ENCODE measurements around the gene LRRC23.

The LRRC23 gene

DNA sequence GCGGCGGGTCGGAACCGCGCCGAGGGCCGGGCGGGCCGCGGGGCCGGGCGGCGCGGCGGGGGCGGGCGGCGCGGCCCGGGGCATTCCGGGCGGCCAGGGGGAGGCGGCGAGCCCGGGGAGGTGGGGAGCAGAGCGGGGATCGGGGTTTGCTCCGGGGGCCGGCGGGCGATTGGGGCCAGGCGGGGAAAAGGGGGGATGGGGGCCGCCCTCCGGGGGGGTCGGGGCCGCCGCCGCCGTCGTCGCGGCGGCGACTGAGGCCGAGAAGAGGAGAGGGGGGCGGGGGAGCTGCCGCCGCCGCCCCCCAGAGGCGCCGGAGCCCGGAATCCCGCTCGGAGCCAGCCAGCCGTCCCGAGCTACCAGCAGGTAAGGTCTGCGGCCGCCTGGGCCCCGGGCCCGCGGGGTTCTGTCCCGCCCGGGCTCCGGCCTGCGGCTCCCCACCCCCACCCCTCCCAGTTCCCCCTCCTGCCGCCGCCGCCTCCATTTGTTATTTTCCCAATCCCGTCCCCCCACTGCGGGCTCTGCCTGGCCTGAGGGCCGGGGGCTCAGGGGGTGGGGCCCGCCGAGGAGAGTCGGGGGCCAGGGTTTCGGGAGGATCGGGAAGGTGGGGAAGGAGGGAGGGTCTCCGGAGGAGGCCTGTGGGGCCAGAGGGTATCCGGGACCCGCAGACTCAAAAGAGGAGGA is 23.5 kb downstream of the LRRC23 start:
- no peak for DNase-seq

DNA sequence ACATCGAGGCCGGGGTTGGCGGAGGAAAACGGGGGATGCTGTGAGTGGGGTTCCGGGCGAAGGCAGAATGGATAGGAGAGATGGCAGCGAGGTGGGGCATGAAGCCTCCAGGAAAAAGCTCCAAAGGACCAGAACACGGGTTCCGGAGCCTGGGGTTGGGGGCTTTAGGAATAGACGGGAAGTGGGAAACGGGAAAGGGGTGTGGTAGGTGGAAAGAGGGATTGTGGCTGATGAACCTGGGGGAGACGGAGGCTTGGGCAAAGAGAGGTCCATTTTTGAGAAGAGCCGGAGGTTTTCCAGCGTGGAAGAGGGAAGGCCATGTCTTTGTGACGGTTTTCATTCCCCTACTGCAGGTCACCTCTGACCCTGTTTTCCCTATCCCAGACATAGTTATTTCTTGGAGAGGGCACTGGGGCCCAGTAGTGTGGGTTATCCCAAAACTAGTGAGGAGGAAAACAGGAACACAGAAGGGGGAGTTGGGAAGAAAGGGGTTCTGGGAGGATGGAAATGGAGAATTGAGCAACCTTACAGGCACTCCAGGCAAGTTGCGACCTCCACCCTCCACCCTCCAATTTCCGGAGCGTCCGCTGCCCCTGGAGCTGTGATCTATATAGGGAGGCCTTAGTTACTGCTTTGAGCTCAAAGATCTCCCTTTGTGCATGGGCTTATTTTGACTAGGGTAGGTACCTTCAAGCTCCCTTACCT is 24.2 kb downstream of the LRRC23 start:
- DNase-seq: peak; percentile 23

DNA sequence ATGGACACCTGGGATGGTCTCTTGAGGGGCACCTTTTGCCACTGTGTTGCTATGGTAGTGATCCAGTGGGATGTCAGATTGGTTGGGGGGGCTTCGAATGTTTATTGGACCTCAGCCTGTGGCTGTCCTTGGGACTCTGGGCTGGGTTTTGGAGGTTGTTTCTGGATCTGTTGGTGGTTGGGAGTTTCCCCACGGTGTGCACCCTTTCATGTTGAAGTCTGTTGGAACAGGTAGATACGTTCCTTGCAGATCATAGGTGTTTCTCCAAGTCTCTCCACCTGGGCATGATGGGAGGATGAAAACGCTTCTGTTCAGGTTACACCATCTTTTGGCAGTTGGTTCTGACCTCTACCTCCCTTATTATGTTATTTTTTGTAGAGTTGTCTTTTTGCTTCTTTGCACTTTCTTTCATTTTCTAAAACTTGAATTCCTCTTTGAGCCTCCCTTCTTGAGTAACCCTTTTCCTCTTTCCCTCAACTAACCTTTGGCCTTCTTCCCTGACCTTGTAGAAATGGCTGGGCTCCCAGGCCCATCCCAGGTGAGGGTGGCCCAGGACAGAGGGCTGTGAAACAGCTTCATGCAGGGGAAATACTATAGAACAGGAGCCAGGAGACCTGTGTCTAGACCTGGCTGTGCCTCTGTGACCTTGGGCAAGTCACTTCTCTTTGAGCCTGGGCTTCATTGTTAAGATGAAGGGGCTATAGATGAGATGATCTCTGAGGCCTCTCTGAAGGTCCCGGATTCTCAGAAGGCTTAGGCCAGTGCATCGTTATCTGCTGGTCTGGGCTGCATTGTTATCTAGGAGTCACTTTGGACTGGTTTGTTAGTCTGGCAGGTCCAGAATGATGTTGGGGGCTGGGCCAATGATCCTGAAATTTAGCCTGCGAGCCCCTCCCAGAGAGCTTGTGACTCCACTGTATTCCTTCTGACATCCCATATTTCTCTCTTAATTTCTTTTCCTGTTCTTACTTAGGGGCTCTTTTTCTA is 25.1 kb downstream of the LRRC23 start:
- no peak for DNase-seq

DNA sequence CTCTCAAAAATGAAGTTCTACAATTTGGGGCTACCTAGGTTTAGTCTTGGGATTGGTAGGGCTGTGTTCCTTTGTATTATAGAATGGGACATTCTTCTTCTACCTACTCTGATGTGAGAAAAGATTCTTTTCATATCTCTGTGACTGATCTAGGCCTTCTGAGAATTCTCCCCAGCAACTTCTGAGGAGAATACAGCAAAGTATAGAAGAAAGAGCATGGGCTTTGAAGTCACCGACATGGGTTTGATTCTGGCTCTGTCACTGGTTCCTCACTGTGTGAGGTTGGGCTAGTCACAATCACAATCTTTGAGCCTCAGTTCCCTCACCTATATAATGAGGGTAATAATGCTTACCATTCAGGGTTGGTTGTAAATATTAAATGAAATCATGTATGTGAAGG is 28.1 kb downstream of the LRRC23 start:
- DNase-seq: no peak

DNA sequence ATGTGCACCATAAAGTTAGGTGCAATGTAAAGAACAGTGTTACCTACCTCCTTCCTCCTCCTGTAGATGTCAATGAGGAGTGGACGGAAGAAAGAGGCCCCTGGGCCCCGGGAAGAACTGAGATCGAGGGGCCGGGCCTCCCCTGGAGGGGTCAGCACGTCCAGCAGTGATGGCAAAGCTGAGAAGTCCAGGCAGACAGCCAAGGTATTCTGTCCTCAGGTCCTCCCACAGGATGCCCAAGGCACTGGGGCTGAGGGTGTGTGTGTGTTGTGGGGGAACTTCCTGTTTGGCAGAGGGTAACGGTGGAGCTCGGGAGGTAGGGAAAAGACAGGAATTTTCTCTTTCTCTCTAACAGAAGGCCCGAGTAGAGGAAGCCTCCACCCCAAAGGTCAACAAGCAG is 29.5 kb downstream of the LRRC23 start:
- no peak for DNase-seq

DNA sequence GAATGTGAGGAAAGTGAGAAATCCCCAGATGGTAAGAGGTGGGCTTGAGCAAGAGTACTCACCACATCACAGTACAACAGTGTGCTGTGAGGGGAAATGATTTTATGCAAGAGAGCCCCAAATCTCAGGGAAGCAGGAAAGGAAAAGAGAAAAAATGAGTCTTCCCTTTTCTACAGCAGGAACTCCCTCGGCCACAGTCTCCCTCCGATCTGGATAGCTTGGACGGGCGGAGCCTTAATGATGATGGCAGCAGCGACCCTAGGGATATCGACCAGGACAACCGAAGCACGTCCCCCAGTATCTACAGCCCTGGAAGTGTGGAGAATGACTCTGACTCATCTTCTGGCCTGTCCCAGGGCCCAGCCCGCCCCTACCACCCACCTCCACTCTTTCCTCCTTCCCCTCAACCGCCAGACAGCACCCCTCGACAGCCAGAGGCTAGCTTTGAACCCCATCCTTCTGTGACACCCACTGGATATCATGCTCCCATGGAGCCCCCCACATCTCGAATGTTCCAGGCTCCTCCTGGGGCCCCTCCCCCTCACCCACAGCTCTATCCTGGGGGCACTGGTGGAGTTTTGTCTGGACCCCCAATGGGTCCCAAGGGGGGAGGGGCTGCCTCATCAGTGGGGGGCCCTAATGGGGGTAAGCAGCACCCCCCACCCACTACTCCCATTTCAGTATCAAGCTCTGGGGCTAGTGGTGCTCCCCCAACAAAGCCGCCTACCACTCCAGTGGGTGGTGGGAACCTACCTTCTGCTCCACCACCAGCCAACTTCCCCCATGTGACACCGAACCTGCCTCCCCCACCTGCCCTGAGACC is 31.0 kb downstream of the LRRC23 start:
- no peak for DNase-seq

DNA sequence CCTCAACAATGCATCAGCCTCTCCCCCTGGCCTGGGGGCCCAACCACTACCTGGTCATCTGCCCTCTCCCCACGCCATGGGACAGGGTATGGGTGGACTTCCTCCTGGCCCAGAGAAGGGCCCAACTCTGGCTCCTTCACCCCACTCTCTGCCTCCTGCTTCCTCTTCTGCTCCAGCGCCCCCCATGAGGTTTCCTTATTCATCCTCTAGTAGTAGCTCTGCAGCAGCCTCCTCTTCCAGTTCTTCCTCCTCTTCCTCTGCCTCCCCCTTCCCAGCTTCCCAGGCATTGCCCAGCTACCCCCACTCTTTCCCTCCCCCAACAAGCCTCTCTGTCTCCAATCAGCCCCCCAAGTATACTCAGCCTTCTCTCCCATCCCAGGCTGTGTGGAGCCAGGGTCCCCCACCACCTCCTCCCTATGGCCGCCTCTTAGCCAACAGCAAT is 31.6 kb downstream of the LRRC23 start:
- no peak for DNase-seq

DNA sequence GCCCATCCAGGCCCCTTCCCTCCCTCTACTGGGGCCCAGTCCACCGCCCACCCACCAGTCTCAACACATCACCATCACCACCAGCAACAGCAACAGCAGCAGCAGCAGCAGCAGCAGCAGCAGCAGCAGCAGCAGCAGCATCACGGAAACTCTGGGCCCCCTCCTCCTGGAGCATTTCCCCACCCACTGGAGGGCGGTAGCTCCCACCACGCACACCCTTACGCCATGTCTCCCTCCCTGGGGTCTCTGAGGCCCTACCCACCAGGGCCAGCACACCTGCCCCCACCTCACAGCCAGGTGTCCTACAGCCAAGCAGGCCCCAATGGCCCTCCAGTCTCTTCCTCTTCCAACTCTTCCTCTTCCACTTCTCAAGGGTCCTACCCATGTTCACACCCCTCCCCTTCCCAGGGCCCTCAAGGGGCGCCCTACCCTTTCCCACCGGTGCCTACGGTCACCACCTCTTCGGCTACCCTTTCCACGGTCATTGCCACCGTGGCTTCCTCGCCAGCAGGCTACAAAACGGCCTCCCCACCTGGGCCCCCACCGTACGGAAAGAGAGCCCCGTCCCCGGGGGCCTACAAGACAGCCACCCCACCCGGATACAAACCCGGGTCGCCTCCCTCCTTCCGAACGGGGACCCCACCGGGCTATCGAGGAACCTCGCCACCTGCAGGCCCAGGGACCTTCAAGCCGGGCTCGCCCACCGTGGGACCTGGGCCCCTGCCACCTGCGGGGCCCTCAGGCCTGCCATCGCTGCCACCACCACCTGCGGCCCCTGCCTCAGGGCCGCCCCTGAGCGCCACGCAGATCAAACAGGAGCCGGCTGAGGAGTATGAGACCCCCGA is 32.2 kb downstream of the LRRC23 start:
- DNase-seq: no peak

DNA sequence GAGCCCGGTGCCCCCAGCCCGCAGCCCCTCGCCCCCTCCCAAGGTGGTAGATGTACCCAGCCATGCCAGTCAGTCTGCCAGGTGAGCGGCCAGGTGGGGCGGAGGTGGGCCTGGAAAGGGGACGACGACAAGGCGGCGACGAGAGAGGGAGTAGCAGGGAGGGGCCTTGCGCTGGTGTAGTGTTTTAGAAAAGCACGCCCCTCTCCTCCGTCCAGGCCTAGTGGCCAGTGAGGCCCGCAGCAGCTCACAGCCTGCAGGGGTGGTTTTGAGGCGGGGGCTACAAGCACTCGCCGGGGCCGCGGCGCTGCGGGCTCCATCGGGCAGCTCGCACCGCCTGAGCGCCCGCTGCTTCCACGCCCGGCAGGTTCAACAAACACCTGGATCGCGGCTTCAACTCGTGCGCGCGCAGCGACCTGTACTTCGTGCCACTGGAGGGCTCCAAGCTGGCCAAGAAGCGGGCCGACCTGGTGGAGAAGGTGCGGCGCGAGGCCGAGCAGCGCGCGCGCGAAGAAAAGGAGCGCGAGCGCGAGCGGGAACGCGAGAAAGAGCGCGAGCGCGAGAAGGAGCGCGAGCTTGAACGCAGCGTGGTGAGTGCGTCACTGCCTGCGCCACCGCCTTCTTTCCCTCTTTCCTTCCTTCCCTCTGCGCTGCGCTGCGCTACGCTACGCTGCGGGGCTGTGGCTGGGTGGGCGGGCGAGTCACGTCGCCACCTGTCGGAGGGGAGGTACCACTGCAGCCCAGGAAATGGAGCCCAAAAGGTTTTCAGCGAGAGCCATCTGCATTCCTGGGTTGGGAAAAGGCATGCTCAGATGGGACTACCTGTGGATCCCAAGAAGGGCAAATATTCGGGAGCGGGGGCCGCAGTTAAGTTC is 33.1 kb downstream of the LRRC23 start:
- DNase-seq: peak; percentile 94

DNA sequence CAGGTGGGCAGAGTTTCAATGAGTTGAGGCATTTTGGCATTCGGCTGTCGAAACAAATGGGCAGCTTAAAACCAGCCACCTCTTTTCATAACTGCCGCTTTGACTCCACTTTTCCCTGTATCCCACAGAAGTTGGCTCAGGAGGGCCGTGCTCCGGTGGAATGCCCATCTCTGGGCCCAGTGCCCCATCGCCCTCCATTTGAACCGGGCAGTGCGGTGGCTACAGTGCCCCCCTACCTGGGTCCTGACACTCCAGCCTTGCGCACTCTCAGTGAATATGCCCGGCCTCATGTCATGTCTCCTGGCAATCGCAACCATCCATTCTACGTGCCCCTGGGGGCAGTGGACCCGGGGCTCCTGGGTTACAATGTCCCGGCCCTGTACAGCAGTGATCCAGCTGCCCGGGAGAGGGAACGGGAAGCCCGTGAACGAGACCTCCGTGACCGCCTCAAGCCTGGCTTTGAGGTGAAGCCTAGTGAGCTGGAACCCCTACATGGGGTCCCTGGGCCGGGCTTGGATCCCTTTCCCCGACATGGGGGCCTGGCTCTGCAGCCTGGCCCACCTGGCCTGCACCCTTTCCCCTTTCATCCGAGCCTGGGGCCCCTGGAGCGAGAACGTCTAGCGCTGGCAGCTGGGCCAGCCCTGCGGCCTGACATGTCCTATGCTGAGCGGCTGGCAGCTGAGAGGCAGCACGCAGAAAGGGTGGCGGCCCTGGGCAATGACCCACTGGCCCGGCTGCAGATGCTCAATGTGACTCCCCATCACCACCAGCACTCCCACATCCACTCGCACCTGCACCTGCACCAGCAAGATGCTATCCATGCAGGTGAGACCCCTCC is 34.0 kb downstream of the LRRC23 start:
- no peak for DNase-seq

DNA sequence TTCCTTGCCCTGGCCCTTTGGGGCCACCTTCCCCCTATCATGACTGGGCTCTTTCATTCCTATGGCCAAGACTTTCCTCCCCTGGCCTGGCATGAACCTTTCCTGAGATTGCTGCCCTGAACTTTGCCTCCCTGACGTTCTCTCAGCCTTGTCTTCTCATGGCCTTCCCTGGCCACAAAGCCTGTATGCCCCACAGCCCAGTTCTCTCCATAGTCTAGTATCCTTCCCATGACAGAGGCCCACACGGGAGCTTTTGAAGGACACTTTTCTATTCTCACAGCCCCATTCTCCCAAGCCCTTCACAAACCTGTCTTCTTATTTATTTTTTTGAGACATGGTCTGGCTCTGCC is 34.5 kb downstream of the LRRC23 start:
- DNase-seq: no peak

DNA sequence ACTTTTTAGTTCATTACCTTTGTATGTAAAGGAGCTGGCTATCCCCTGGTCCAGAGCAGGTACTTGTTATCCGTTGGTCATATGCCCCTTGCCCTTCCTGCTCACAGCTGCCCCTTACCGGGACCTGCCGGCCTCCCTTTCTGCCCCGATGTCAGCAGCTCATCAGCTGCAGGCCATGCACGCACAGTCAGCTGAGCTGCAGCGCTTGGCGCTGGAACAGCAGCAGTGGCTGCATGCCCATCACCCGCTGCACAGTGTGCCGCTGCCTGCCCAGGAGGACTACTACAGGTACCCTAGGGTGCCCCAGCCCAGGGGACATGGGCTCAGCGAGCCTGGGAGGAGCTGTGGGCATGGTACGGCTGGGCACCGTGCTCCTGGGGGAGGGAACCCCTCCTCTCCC is 36.6 kb downstream of the LRRC23 start:
- DNase-seq: no peak

DNA sequence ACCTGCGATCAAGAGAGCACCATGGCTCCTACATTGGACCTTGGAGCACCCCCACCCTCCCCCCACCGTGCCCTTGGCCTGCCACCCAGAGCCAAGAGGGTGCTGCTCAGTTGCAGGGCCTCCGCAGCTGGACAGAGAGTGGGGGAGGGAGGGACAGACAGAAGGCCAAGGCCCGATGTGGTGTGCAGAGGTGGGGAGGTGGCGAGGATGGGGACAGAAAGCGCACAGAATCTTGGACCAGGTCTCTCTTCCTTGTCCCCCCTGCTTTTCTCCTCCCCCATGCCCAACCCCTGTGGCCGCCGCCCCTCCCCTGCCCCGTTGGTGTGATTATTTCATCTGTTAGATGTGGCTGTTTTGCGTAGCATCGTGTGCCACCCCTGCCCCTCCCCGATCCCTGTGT is 37.2 kb downstream of the LRRC23 start:
- no peak for DNase-seq

DNA sequence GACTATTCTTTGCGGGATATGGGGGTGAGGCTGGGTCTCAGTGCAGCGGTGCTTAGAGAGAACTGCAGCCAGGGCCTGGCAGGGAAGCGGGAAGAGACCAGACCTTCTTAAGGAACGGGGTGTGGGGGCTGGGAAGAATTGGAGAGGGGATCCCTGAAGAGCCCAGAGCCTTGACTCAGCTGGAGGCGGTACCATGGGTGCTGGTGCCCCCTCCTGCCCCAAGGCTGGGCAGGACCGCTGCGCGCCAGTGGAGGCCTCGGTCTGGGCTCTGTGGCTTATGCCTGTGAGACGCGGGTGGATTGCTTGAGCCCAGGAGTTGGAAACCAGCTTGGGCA is 37.7 kb downstream of the LRRC23 start:
- DNase-seq: no peak

DNA sequence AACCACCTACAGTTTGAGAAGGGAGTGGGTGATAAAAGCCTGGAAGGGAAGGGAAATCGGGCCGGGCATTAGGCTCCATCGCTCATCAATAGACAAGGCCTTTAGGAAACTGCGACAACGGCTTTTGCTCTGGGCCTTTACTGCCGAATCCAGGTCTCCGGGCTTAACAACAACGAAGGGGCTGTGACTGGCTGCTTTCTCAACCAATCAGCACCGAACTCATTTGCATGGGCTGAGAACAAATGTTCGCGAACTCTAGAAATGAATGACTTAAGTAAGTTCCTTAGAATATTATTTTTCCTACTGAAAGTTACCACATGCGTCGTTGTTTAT is 38.7 kb downstream of the LRRC23 start:
- peak; percentile 94 for DNase-seq

DNA sequence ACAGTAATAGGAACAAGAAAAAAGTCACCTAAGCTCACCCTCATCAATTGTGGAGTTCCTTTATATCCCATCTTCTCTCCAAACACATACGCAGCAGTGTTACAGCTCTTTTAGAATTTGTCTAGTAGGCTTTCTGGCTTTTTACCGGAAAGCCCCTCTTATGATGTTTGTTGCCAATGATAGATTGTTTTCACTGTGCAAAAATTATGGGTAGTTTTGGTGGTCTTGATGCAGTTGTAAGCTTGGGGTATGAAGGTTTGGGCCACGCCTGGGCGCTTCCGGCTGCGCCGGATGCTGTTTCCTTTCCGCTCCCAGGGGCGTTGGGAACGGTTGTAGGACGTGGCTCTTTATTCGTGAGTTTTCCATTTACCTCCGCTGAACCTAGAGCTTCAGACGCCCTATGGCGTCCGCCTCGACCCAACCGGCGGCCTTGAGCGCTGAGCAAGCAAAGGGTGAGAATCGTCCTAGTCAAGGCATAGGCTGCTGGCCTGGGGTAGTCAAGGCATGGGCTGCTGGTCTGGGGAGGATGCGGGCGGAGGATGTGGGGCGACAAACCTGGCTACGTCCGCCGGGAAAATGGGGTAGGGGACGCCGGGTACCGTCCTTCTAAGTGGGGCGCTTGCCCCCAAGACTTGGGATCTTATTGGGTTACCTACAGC is 39.2 kb downstream of the LRRC23 start, which contains the start of the genes C12orf57 and RNU7-1:
Gene C12orf57, plus strand, starts transcription at position 301 of the 659 bp plus-strand sequence. Its CDS starts 100 bp downstream, at position 401.
Gene RNU7-1, plus strand, starts transcription at position 95 of the 659 bp plus-strand sequence.
- DNase-seq: peak; percentile 95

DNA sequence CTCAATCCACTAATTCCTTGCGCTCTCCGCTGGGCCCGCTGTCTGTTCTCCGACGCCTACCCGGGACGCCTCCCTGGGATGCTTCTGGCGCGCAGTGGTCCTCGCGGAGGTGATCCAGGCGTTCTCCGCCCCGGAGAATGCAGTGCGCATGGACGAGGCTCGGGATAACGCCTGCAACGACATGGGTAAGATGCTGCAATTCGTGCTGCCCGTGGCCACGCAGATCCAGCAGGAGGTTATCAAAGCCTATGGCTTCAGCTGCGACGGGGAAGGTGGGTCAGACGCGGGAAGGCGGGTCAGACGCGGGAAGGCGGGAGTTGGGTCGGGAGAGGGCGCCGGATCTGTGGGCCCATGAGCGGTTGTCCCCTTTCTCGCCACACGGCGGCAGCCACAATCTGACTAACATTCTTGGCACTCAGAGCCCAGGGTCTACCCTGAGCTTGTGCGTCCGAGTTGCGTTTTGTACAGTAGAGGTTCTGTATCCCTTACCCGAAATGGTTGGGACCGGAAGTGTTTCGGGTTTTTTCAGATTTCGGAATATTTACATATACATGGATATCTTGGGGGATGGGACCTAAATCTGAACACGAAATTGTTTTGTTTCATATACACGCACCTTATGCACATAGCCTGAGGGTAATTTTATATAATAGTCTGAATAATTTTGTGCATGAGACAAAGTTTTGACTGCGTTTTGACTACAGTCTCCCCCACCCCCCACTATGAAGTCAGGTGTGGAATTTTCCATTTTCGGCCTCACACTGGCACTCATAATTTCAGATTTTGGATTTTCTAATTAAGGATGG is 40.0 kb downstream of the LRRC23 start:
- peak; percentile 96 for DNase-seq

DNA sequence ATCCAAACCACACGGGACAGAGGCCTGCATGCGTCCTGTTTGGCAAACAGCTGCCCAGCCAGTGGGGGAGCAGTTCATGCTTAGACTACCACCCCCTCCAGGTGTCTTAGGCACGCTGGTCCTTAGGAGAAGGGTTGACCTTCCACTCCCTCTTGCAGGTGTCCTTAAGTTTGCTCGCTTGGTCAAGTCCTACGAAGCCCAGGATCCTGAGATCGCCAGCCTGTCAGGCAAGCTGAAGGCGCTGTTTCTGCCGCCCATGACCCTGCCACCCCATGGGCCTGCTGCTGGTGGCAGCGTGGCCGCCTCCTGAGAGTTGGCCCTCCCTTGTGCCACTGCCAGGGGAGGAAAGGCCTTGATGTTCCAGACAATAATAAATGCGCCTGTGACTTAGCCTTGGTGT is 41.0 kb downstream of the LRRC23 start:
- no peak for DNase-seq

All from DMS79 treated with DMSO at 0.1 percent for 48 hours (cell line).